Cerebellar nuclear complex (tissue), 1 donor: Measurements from ENCODE around the gene TSC2.
A peak's percentile ranks its signal among the peaks of the same experiment; 100 is the strongest.
"Not testable (repeated sequence)": the region's sequence is repeated elsewhere in the genome, so short reads cannot be mapped to it uniquely, and the experiment has no call there.

Experiments used
- DNase-seq, 2 experiments: peaks; one replicate each; lab custom pipeline; 2025; lab: John Stamatoyannopoulos, UW

TSC2 gene

DNA sequence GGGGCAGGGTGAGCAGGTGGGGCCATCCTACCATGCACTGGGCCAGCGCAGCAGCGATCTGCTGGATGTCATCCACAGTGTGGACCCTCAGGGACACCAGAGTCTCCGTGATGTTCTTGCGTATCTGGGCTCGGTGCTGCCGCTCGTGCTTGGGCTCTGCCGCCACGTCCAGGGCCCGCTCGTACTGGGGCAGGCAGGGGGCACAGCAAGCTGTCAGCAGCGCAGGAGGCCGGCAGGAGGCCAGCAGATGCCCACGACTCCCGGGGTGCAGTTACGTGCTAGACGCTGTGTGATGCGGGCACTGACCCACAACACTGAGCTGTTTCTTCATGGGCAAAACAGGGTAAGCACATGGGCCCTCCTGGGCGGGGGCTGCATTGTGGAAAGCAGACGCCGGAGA lies 57.5 kb downstream of the TSC2 start:
- not testable (repeated sequence) for DNase-seq

DNA sequence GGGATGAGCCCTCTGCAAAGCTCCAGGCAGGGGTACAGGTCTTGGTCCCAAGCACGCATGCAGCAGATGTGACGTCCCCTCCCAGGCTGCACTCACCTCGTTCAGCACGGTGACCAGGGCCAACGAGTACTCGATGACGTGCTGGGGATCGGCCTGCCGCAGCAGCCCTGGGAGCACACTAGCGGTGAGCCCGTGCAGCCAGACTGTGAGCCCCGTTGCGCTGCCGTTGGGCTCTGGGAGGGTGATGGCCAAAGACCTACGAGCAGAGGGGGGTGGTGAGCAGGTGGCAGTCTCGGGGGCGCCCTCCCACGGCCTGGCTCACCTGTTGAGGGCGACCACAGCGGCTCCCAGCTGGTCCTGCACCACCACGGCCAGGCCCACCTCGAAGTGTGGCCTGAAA lies 58.0 kb downstream of the TSC2 start:
- DNase-seq, result not testable (repeated sequence)

DNA sequence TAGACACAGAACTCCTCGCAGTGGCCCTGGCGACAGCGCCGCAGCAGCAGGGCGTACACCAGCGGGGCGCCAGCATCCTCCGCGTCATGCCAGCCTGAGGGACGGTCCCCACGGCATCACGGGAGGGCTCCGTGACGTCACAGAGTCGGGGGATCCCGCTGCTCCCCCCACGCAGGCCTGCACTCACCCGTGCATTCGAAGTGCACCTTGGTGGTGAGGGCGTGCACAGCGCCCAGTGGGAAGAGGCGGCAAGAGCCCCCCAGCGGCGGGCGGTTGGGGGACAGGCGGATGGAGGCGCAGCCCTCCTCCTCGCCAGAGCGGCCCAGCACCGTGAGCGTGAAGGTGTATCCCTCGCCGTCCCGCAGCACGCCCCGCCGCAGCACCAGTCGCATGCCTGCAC lies 58.4 kb downstream of the TSC2 start:
- not testable (repeated sequence) for DNase-seq

DNA sequence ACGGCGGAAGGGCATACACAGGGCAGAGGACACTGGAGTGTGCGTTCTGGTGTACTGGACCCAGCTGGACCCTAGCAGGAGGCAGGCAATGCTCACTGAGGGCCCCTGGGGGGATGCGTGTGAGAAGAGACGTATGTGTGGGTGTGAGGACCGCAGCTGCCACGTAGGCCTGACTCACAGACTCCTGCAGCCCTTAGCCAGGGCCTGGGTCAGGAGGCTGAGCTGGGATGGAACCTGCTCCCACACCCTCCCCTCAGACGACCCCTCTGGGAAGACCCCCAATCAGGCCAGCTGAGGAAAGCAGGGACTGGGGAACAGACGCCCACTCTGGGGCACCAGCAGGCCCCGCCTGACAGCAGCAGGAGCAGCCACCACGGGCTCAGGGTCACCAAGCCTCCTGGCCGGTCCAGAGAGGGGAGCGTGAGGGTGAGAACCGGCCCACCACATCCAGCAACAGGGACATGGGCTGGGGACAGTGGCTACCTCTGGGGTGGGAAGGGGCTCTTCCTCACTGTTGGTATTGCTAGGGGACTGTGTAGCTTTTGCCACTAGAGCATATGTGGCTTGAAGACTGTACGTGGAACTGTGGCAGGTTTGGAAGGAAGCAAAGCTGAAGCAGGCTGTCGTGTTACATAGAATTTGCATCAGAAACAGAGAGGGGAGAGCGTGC lies 59.5 kb downstream of the TSC2 start:
- DNase-seq, result not testable (repeated sequence)

DNA sequence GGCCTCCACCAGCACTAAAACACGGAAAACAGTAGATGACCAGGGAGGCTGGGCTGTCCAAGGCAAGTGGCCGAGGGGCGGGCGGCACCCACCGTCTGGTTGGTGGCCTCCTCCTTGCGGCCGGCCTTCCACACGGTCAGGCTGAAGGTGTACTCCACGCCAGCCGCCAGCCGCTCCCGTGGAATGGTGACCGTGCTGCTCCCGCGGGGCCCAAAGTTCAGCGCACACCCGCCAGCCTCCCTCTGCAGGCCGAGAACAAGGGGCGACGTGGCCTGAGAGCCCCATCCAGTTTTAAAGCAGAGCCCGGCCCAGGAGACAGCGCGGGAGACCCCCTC lies 60.0 kb downstream of the TSC2 start:
- not testable (repeated sequence) for DNase-seq

DNA sequence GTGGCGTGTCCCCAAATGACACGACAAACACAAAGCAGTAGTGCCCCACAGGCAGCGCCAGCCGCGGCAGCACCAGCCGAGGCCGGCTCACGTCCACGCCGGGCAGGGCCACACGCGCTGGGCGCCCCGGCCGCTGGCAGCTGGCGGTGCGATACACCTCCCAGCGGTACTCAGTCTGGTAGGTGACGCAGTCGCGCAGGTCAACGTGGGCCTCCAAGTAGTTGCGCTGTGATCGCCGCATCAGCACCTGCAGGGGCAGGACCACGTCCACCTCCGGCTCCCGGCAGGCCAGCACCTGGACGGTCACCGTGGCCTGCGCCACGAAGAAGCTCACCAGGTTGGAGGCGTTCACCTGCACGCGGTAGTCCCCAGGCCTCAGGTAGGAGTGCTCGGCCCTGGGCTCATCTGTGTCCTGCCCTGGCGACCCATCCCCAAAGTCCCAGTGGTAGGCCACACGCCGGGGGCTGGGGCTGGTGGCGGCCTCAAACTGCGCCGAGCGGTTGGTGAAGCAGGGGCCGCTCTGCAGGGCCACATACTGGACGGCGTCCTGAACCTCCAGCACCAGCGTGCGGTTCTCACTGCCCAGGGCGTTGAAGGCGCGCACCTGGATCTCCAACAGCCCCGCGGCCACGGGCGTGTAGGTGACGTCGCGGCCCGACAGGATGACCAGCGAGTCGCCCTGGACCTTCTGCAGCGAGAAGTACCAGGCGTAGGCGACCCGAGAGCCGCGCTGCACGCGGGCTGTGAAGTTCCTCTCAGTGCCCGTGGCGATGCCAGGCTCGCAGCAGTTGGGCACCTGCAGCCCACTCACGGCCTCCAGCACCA lies 60.9 kb downstream of the TSC2 start:
- DNase-seq, result not testable (repeated sequence)

DNA sequence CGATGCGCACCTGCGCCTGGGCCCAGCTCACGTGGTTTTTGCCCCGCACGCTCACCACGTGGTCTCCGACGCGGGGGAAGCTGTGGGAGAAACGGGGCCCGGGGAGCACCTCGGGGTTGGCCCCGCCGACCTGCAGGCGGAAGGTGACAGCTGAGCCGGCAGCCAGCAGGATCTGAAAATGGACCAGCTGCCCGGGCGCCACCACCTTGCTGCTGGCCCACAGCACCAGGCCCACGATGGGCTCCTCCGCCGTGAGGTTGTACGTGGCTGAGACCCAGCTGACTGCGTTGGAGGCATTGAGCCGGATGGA lies 61.4 kb downstream of the TSC2 start:
- DNase-seq, result not testable (repeated sequence)

DNA sequence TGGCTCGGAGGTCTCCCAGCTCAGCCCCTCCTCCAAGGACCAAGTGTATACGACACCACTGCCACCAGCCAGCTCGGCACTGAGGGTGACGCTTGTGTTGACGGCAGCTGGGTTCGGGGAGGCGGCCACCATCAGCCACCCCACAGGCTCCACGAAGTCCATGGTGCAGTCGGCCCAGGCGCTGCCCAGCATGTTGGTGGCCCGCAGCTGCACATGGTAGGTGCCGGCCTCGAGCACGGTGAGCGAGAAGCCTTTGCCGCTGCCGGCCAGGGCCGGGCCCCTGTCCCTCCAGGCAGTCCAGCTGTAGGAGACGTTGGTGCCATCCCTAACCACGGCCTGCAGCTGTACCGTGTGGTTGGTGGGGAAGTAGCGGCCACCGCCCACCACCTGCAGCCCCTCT lies 62.1 kb downstream of the TSC2 start:
- DNase-seq, result not testable (repeated sequence)

DNA sequence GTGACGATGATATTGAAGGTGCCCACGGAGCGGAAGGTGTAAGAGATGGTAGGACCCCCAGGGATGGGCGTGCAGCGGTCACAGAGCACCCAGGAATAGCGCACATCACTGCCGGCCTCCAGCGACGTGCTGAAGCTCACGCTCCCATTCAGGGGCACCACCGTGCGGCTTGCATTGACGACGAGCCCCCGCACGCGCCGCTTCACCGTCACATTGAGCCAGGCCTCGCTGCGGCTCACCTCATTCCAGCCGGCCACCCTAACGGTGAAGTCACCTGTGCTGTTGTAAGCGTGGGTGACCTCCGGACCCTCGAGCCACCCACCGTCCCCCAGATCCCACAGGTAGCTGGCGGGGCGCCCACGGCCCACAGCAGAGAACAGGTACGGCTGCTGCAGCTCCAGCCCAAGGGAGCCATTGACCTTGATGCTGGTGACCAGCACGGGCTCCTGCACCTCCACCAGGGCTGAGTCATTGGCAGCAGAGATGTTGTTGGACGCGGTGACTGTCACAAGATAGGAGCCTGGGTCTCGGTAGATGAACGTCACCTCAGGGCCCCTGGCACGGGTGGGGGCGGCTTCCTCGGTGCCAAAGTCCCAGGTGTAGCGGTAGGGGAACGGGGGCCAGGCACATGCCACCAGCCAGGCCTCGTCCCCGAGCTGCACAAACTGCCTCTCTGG lies 62.7 kb downstream of the TSC2 start:
- not testable (repeated sequence) for DNase-seq

DNA sequence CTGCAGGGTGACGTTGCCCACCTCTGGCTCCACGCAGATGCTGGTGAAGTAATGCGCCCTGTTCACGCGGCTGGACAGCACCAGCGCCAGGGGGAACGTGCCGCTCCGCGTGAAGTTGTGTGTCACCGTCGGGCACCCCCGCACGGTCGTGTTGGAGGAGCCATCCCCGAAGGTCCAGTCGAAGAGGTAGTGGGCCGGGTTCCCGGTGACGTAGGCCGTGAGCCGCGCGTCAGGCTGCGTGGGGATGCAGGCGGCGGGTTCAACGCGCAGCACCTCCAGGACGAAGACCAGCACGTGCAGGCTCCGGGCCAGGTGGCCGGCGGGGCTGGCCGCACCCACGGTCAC lies 63.2 kb downstream of the TSC2 start:
- DNase-seq, result not testable (repeated sequence)

DNA sequence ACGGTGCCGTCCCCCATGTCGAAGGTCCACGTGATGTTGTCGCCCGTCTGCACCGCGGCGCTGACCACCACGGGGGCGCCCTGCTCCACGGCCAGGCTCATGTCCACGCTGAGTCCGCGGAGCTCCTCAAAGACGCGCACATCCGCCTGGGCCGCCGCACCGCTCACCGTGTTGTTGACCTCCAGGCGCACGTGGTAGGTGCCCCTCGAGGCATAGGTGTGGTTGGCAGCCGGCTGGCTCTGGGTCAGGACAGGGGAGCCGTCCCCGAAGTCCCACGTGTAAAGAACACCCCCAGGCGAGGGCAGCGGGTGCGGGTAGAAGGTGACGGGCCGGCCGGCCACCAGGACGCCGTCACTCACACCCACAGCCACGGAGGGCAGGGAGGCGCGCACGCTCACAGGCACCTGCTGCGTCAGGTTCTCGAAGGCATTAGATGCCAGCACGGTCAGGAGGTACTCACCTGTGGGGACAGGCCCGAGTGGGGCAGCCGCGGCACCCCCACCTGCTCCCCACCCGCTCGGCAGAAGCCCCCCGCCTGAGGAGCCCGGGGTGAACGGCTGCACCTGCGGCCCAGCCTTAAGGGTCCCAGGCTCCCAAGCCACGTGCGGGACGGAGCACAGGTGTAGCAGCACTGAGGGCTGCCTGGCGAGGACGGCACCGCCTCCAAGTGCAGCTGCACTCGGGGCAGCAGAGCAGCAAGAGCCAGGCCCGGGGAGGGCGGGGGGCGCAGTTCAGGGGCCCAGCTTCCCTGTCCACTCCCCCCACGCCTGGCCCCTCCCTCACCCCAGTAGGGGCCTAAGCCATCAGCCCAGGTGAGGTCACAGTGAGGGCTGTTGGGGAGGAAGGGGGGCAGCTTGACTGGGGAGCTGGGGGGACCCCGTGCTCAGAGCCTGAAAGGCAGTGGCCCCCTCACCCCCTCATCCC lies 63.9 kb downstream of the TSC2 start:
- not testable (repeated sequence) for DNase-seq

DNA sequence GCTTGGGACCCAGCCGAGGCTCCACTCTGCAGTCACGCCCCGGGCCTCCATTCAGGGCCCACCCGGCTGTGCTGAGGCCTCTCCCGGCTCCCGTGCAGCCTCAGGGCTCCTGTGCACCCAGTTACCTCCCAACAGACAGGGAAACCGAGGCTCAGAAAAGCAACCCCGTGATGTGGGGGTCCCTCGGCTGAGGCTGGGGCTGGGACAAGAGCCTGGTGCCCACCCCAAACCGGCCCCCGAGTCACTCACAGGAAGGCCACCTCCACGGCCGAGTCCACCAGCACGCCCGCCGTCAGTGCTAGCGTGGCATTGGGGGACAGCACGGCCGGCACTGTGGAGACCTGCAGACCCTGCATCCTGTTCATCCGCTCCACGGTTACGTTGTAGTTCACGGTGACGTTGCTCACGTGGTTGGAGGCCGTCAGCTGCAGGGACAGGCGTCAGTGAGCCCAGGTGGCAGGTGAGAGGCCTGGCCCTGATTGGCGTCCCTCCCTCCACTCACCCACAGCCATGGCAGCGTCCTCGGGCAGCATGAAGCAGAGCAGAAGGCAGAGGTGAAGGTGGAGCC lies 64.8 kb downstream of the TSC2 start:
- not testable (repeated sequence) for DNase-seq

DNA sequence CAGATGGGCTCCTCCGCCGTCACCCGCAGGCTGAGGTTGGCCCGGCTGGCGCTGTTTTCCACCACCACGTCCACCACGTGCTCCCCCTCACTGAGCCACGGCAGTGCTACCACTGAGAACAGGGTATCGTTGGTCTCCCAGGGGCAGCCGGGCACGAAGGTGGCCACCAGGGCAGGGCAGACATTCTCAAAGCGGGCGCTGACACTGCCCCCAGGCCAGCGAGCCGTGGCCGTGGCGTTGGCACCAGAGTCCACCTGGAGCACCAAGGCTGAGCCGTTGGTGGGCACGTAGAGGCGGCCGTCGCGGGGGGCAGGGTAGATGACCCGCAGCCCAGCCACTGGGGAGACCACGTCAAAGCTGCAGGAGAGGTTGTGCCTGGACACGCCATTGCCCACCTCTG lies 66.4 kb downstream of the TSC2 start:
- DNase-seq, result not testable (repeated sequence)

DNA sequence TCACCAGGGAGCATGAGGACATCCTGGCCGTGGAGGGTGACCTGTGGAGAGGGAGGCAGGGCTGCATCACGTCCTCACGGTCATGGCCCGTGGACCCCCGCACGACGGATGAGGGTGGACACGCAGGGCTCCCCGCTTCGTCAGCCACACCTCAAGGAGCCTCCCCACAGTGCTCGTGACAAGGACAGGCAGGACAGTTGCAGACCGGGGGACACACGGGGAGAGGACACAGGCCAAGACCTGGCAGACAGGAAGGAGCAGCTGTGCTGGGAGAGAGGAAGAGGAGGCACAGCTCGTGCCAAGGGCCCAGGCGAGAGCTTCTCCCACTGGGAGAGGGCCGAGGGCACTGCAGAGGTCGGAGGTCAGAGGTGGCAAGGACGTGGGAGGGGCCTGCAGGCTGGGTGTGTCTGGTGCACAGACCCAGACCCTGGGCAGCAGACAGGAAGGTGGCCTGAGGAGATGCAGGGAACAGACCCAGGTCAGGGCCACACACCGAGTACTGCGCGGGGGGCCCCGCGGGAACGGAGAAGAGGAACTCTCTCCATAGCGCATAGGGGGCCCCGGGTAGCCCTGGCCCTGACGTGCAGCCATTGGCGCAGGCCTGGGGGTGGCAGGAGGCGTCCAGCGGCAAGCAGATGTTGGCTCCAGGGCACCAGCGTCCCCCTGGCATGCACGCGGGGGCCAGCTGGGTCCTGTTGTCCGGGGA lies 67.3 kb downstream of the TSC2 start:
- not testable (repeated sequence) for DNase-seq

DNA sequence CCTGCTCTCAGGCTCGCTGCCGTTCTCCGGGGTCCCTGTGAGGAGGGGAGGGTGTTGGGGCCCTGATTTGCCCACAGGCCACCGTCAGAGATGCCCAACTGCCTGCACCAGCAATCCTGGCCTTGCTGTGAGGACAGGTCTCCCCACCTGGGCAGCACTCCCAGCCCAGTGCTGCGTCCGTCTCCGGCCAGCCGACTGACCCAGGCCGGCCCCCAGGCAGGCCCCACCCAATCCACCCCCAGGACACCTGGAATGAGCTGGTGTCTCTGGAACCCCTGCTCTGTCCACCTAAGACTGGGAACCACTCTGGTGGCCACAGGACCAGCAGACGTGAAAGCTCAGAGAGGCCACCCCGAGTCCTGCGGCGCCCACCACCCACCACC lies 67.8 kb downstream of the TSC2 start:
- DNase-seq, result no peak

DNA sequence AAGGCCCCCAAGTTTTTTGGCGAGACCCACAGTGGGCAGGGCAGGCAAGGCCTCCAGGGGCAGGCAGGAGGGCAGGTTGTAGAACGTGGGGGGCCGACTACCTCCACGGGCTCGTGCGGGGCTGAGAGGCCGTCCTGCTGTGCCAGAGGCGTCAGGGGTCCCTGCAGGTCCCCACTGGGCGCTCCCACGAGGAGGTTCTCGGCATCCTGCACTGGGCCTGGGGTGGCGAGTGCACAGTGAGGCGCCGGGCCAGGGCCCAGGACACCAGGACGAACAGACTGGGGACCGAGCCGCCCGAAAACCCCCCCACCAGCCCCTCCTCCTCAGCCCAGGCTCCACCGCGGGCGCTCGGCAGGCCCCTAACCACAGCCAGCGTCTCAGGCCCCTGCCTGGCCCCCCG lies 68.6 kb downstream of the TSC2 start:
- not testable (repeated sequence) for DNase-seq

DNA sequence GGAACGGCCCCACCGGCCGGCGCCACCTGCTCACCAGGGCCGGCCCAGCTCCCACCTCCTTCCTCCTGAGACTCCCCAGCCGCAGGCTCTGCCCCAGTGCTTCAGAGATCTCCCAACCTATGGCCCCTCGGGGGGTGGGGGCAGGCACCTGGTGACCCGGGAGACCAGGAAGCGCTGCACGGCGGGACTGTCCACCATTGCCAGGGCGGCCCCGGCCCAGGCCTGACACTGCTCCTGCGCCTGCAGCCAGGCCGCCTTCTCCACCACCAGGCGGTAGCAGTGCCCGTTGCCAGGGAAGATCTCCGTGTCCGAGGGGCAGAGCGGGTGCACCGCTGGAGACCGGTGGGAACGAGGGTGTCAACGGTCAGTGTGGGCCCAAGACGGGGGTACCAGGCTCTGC lies 69.6 kb downstream of the TSC2 start:
- DNase-seq, result not testable (repeated sequence)

DNA sequence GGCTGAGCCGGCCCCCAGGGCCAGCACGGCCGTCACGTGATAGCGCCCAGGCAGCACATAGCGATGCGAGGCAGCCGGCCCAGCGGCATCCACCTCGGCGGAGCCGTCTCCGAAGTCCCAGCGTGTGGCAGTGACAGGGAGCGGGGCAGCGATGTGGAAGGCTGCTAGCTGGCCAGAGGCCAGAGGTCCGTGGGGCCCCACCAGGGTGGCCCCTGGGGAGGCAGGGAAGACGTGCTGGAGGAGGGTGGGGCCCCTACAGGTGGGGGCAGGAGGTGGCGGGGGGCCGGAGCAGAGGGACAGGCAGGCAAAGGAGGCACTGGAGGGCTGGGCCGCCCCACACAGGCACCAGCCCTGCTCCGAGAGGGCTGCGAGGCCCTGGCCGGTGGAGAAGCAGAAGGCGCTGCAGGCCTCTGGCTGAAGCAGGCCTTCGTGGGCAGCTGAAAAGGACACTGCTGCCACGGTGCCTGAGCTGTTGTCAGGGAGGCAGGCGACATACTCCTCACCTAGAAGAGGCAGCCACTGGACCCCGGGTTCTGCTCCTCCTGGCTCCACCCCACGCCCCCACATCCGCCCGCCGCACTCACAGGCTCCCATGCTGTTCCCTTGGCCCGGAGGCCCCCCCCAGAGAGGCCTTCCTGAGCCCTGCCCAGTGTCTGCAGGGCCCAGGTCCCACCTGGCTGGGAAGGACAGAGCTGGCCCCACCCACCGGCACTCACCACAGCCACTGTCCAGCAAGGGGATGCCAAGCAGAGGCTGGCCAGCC lies 70.4 kb downstream of the TSC2 start:
- not testable (repeated sequence) for DNase-seq

DNA sequence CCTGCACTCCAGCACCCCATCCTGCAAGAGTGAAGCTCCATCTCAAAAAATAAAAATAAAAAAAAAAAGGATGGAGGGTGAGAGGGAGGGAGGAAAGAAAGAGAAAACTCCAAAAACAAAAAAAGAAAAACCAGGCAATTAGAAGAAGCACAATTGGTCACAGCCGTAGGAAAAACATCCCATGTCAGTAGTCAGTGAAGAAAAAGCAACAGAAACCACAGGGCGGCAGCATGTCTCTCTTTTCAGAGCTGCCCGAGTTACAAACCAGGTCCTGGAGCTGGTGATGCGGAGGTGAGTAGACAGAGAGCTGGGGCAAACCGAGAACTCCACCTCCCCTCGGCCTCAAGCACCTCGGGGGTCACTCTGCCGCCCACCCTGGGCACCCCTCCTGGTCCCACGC lies 73.5 kb downstream of the TSC2 start:
- DNase-seq, result peak; percentile 40 to 70

DNA sequence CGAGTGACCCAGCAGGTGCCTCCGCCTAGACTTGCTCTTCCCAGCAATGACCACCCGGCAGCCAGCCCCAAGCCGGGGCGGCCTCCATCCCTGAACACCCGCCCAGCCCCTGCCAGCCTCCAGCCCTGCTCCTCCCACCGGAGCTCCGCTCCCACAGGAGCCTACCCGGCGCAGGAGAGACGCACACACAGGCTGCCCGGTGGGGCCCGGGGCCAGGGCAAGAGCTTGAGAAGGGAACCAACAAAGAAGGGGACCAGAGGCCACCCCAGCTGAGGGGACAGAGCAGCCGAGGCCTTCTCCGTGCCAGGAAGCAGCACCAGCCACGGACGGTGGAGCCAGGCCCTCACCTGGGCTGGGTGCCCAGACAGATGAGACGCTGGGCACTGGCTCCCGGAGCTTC lies 74.1 kb downstream of the TSC2 start:
- DNase-seq, result no peak
